ENCODE data around the gene MAK.

Gene MAK

DNA sequence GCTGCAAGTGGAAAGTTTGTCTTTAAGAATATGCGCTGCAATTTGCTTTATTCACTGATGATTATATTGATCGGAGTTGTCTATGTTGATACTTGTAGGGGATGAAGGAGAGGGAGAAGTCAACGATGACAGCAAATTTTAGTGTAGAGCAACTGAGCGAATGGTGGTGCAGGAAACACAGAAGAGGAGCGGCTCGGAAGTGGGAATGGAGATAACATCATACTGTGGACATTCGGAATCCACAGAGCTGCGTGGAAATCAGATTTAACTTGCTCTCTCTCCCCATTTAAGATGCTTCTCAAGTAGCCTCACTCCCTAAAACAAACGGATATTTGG is 91.5 kb downstream of the MAK start:
- H3K9me3 ChIP-seq (ENCODE audit: control insufficient read depth, low read length): no peaks in the 10 kb centered on the region
- WGBS: 85% methylated on average over 9 of the region's 9 CpGs
- peak overlapping the region; percentile 52 for H4K8ac ChIP-seq (ENCODE audit: low read length)
- no peak for DNase-seq
- H3K36me3 ChIP-seq (ENCODE audit: control insufficient read depth in 1 of 2, insufficient read depth in 2 of 2, low read depth in 1 of 2, low read length in 2 of 2): peaks cover 20 to 42% of the 10 kb centered on the region in 2 experiments
- H3K79me1 ChIP-seq (replicated peaks; ENCODE audit: low read length, poor library complexity, severe bottlenecking): peaks cover 13% of the 10 kb centered on the region
- peaks cover 8% of the 10 kb centered on the region for H3K4me1 ChIP-seq (ENCODE audit: control insufficient read depth, insufficient read depth, low read depth, low read length)
- H2AK5ac ChIP-seq (ENCODE audit: low read length, severe bottlenecking): no peak overlapping the region
- no peak overlapping the region for H2BK15ac ChIP-seq (ENCODE audit: low read depth, poor library complexity, severe bottlenecking)
- peak overlapping the region; percentile 60 for H2AFZ ChIP-seq (ENCODE audit: low read depth, low read length)
- H3K18ac ChIP-seq (ENCODE audit: low read depth in 1 of 2, low read length in 2 of 2): peak overlapping the region in 1 of 2 experiments; percentile 64
- H4K91ac ChIP-seq (ENCODE audit: low read length): no peak overlapping the region
- no peak overlapping the region for H3K4ac ChIP-seq (ENCODE audit: low read depth in 1 of 2, low read length in 2 of 2)
- H2BK5ac ChIP-seq (ENCODE audit: low read depth, low read length, poor library complexity, severe bottlenecking): no peak overlapping the region
- no peaks in the 10 kb centered on the region for H3K27me3 ChIP-seq (ENCODE audit: control insufficient read depth in 1 of 2, insufficient read depth in 1 of 2, low read length in 2 of 2)
- H2BK120ac ChIP-seq (ENCODE audit: low read depth, low read length): no peak overlapping the region
- no peak overlapping the region for H3K27ac ChIP-seq (ENCODE audit: low read length, poor library complexity, severe bottlenecking)
- no peak overlapping the region for H2BK12ac ChIP-seq (ENCODE audit: low read length in 2 of 2)
- H3K4me2 ChIP-seq (ENCODE audit: low read length, poor library complexity, severe bottlenecking): peak overlapping the region; percentile 67
- no peak overlapping the region for H3K23ac ChIP-seq (ENCODE audit: low read length in 2 of 2)
- peak overlapping the region; percentile 97 for H3K9ac ChIP-seq (ENCODE audit: low read length)
- no peak overlapping the region for H3K14ac ChIP-seq (ENCODE audit: low read length in 2 of 2)
- peak overlapping the region in 1 of 2 experiments; percentile 91 for H3K4me3 ChIP-seq (ENCODE audit: insufficient read depth in 1 of 2, low read depth in 1 of 2, low read length in 2 of 2)

- H3K23ac ChIP-seq (ENCODE audit: low read length in 2 of 2): peak overlapping the region in 1 of 2 experiments; percentile 18
- H3K18ac ChIP-seq (ENCODE audit: low read depth in 1 of 2, low read length in 2 of 2): no peak overlapping the region
- peaks cover 10% of the 10 kb centered on the region for H3K79me1 ChIP-seq (replicated peaks; ENCODE audit: low read length, poor library complexity, severe bottlenecking)
- H4K8ac ChIP-seq (ENCODE audit: low read length): no peak overlapping the region
- H2BK12ac ChIP-seq (ENCODE audit: low read length in 2 of 2): no peak overlapping the region
- H3K36me3 ChIP-seq (ENCODE audit: control insufficient read depth in 1 of 2, insufficient read depth in 2 of 2, low read depth in 1 of 2, low read length in 2 of 2): peaks cover 16 to 33% of the 10 kb centered on the region in 2 experiments
- no peak for DNase-seq
- no peak overlapping the region for H2AK5ac ChIP-seq (ENCODE audit: low read length, severe bottlenecking)
- no peak overlapping the region for H3K14ac ChIP-seq (ENCODE audit: low read length in 2 of 2)
- no peak overlapping the region for H3K4me2 ChIP-seq (ENCODE audit: low read length, poor library complexity, severe bottlenecking)
- H3K4me1 ChIP-seq (ENCODE audit: control insufficient read depth, insufficient read depth, low read depth, low read length): peaks cover 6% of the 10 kb centered on the region
- no peak overlapping the region for H2BK5ac ChIP-seq (ENCODE audit: low read depth, low read length, poor library complexity, severe bottlenecking)
- H3K4me3 ChIP-seq (ENCODE audit: insufficient read depth in 1 of 2, low read depth in 1 of 2, low read length in 2 of 2): no peak overlapping the region
- no peak overlapping the region for H3K4ac ChIP-seq (ENCODE audit: low read depth in 1 of 2, low read length in 2 of 2)
- H2BK120ac ChIP-seq (ENCODE audit: low read depth, low read length): no peak overlapping the region
- no peak overlapping the region for H3K9ac ChIP-seq (ENCODE audit: low read length)
- no peak overlapping the region for H3K27ac ChIP-seq (ENCODE audit: low read length, poor library complexity, severe bottlenecking)
- no peak overlapping the region for H4K91ac ChIP-seq (ENCODE audit: low read length)
- 85% methylated on average over 5 of the region's 5 CpGs for WGBS
- H2BK15ac ChIP-seq (ENCODE audit: low read depth, poor library complexity, severe bottlenecking): no peak overlapping the region
- no peaks in the 10 kb centered on the region for H3K9me3 ChIP-seq (ENCODE audit: control insufficient read depth, low read length)
- H3K27me3 ChIP-seq (ENCODE audit: control insufficient read depth in 1 of 2, insufficient read depth in 1 of 2, low read length in 2 of 2): no peaks in the 10 kb centered on the region
- no peak overlapping the region for H2AFZ ChIP-seq (ENCODE audit: low read depth, low read length)
Observed at GRCh38 chr6:10745116-10745515, 93.2 kb downstream of the MAK start.

DNA sequence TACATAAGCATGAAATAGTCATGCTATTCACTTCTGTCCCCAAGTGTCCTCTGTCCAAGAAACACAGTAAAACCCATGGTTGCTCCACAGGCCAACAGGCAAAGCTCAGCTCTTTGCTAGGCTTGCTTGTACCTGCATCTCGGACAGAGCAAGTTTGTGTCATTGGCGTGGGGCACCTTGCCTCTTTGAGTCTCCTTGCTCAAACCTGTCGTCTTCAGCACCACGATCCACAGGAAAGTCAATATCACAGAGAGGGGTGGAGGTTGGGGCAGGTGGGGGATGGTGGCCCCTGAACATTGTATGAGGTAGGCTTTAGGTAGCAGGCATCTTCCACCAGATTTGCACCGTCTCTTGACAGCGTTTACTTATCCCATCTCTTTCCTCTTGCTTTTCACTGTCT is 94.8 kb downstream of the MAK start:
- Histone ChIP-seq H3K27me3 (ENCODE audit: control insufficient read depth in 1 of 2, insufficient read depth in 1 of 2, low read length in 2 of 2) (no peaks in the 10 kb centered on the region), H2BK15ac (ENCODE audit: low read depth, poor library complexity, severe bottlenecking) (no peak overlapping the region), H3K14ac (ENCODE audit: low read length in 2 of 2) (no peak overlapping the region), H4K91ac (ENCODE audit: low read length) (no peak overlapping the region), H3K36me3 (ENCODE audit: control insufficient read depth in 1 of 2, insufficient read depth in 2 of 2, low read depth in 1 of 2, low read length in 2 of 2) (peaks cover 11 to 26% of the 10 kb centered on the region in 2 experiments), H2AFZ (ENCODE audit: low read depth, low read length) (no peak overlapping the region), H3K9ac (ENCODE audit: low read length) (no peak overlapping the region), H3K4me1 (ENCODE audit: control insufficient read depth, insufficient read depth, low read depth, low read length) (peaks cover 1% of the 10 kb centered on the region), H2BK5ac (ENCODE audit: low read depth, low read length, poor library complexity, severe bottlenecking) (no peak overlapping the region), H3K9me3 (ENCODE audit: control insufficient read depth, low read length) (no peaks in the 10 kb centered on the region), H2BK120ac (ENCODE audit: low read depth, low read length) (no peak overlapping the region), H2AK5ac (ENCODE audit: low read length, severe bottlenecking) (no peak overlapping the region), H3K79me1 (replicated peaks; ENCODE audit: low read length, poor library complexity, severe bottlenecking) (peaks cover 2% of the 10 kb centered on the region), H3K4me3 (ENCODE audit: insufficient read depth in 1 of 2, low read depth in 1 of 2, low read length in 2 of 2) (no peak overlapping the region), H3K18ac (ENCODE audit: low read depth in 1 of 2, low read length in 2 of 2) (no peak overlapping the region), H3K4ac (ENCODE audit: low read depth in 1 of 2, low read length in 2 of 2) (no peak overlapping the region), H4K8ac (ENCODE audit: low read length) (no peak overlapping the region), H3K27ac (ENCODE audit: low read length, poor library complexity, severe bottlenecking) (no peak overlapping the region), H3K4me2 (ENCODE audit: low read length, poor library complexity, severe bottlenecking) (no peak overlapping the region), H2BK12ac (ENCODE audit: low read length in 2 of 2) (no peak overlapping the region), H3K23ac (ENCODE audit: low read length in 2 of 2) (no peak overlapping the region)
- DNase-seq: no peak
- WGBS: 89% methylated on average over 4 of the region's 6 CpGs

DNA sequence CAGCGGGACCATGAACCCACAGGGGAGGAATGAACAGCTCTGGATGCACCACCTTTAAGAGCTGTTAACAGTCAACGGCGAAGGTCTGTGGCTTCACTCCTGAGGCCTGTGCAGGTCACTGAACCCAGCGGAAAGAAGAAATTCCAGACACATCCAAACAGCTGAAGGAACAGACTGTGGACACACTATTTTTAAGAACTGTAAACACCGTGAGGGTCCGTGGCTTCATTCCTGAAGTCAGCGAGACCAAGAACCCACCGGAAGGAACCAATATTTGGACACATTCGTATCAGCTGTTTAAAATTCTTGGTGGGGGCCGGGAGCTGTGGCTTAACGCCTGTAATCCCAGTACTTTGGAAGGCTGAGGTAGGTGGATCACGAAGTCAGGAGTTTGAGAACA is 96.1 kb downstream of the MAK start:
- Histone ChIP-seq H4K8ac (ENCODE audit: low read length) (no peak overlapping the region), H2AK5ac (ENCODE audit: low read length, severe bottlenecking) (no peak overlapping the region), H3K79me1 (replicated peaks; ENCODE audit: low read length, poor library complexity, severe bottlenecking) (peaks cover 2% of the 10 kb centered on the region), H3K14ac (ENCODE audit: low read length in 2 of 2) (no peak overlapping the region), H3K9me3 (ENCODE audit: control insufficient read depth, low read length) (no peaks in the 10 kb centered on the region), H2BK5ac (ENCODE audit: low read depth, low read length, poor library complexity, severe bottlenecking) (no peak overlapping the region), H2BK15ac (ENCODE audit: low read depth, poor library complexity, severe bottlenecking) (no peak overlapping the region), H4K91ac (ENCODE audit: low read length) (no peak overlapping the region), H2BK12ac (ENCODE audit: low read length in 2 of 2) (no peak overlapping the region), H3K4ac (ENCODE audit: low read depth in 1 of 2, low read length in 2 of 2) (no peak overlapping the region), H2BK120ac (ENCODE audit: low read depth, low read length) (no peak overlapping the region), H2AFZ (ENCODE audit: low read depth, low read length) (no peak overlapping the region), H3K36me3 (ENCODE audit: control insufficient read depth in 1 of 2, insufficient read depth in 2 of 2, low read depth in 1 of 2, low read length in 2 of 2) (peaks cover 11 to 30% of the 10 kb centered on the region in 2 experiments), H3K4me3 (ENCODE audit: insufficient read depth in 1 of 2, low read depth in 1 of 2, low read length in 2 of 2) (no peak overlapping the region), H3K23ac (ENCODE audit: low read length in 2 of 2) (no peak overlapping the region), H3K18ac (ENCODE audit: low read depth in 1 of 2, low read length in 2 of 2) (no peak overlapping the region), H3K4me2 (ENCODE audit: low read length, poor library complexity, severe bottlenecking) (no peak overlapping the region), H3K4me1 (ENCODE audit: control insufficient read depth, insufficient read depth, low read depth, low read length) (peaks cover 2% of the 10 kb centered on the region), H3K27me3 (ENCODE audit: control insufficient read depth in 1 of 2, insufficient read depth in 1 of 2, low read length in 2 of 2) (no peaks in the 10 kb centered on the region), H3K9ac (ENCODE audit: low read length) (no peak overlapping the region), H3K27ac (ENCODE audit: low read length, poor library complexity, severe bottlenecking) (no peak overlapping the region)
- no peak for DNase-seq
- 96% methylated on average over 12 of the region's 12 CpGs for WGBS

Measured in mesenchymal stem cell (in vitro differentiated cells and primary cell).